Fibroblast of lung (primary cell): ENCODE results near the gene SPON1.

Experiments
- CTCF ChIP-seq, 2 donors: IDR thresholded peaks in 1 of 2; conservative IDR thresholded peaks in 1 of 2; 1 replicate in 1 of 2; 2 replicates in 1 of 2; pipeline ENCODE4 v1.5.1; 2011 to 2012; ENCODE audit warnings: low read length in 2 of 2, control low read depth in 1 of 2, inconsistent platforms in 1 of 2, low read depth in 1 of 2, mild to moderate bottlenecking in 1 of 2
- EZH2 ChIP-seq: IDR thresholded peaks from 2 replicates; pipeline ENCODE4 v1.5.1; 2012; ENCODE audit warnings: low read length, control low read depth, mild to moderate bottlenecking; ENCODE audit errors: missing control alignments

DNA sequence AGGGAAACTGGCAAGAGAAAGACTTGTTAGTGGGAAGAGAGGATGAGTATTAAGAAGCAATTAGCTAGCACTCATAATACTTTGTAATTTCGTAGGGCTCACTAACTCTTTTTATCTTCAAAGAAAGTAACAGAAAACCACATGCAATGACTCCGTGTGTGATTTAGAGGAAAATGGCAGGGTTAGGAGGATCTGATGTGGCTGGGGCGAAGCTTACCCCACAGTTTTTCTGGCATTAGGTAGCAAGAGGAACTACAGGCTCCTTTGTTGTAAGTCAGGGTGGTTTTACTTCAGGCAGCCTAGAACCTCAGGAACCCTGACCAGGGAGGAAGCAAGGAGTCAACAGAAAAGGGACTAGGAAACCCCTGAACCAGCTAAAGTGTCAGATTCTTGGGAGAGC, 89.7 kb downstream of the SPON1 start:
- no peak for TF ChIP-seq CTCF (conservative IDR thresholded peaks at IDR 0.05 in 1 of 2, IDR thresholded peaks at IDR 0.05 in 1 of 2; ENCODE audit: low read depth in 1 of 2, low read length in 2 of 2)
- TF ChIP-seq EZH2, result no peak
